ENCODE measurements around the gene CDC42SE2.

GRCh38 chr5:131393498-131393968 lies 129.7 kb downstream of the CDC42SE2 start:
- TF ChIP-seq EZH2 (IDR thresholded peaks at IDR 0.05; ENCODE audit: borderline replicate concordance, insufficient read depth, low read length, poor library complexity, severe bottlenecking) (no peak), POLR2AphosphoS5 (IDR thresholded peaks at IDR 0.05) (no peak), CTCF (IDR thresholded peaks at IDR 0.05; ENCODE audit: poor library complexity, severe bottlenecking) (no peak)

Measured in neural cell (in vitro differentiated cells).